ENCODE results near the gene EIF5B. TPM values are rescaled to one million over a fixed set of nuclear protein-coding genes. Genes with fewer than 3 reads are reported as not detected.
A peak's percentile ranks its signal among the peaks of the same experiment; 100 is the strongest.
"Not testable (repeated sequence)": the region's sequence is repeated elsewhere in the genome, so short reads cannot be mapped to it uniquely, and the experiment has no call there.

EIF5B gene
- total RNA-seq, 2 experiments from 2014 or later, result 71.6 to 75.3 TPM

DNA sequence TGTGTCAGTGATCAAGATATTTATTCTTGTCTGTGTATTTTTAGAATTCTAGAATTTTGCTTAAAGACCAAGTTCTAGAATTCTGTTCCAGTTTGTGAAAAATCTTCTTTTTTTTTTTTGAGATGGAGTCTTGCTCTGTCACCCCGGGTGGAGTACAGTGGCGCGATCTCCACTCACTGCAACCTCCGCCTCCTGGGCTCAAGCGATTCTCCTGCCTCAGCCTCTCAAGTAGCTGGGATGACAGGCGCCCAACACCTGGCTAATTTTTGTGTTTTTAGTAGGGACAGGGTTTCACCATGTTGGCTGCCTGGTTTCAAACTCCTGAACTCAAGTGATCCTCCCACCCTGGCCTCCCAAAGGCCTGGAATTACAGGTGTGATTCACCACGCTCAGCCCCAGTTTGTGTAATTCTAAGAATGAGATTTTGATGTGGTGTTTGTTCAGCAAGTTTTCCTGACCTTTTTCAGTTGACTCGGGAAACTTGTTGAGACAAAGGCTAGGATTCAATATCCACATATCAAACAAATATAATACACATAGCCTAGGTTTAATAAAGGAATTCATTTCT, 3.6 kb downstream of the EIF5B start:
- intact Hi-C loops (cut with micrococcal nuclease), result no loop called here
- Mint-ChIP-seq H3K9me3 (no peaks in the 10 kb centered on the region), H3K4me1 (ENCODE audit: low read depth) (peaks cover 41% of the 10 kb centered on the region), H3K27ac (no peak overlapping the region), H3K36me3 (ENCODE audit: low read depth) (peaks cover 9% of the 10 kb centered on the region), H3K4me3 (no peak overlapping the region), H3K27me3 (no peaks in the 10 kb centered on the region)
- ChIA-PET CTCF (no interaction called here), POLR2A (no interaction called here)
- TF ChIP-seq, protein P1, sequence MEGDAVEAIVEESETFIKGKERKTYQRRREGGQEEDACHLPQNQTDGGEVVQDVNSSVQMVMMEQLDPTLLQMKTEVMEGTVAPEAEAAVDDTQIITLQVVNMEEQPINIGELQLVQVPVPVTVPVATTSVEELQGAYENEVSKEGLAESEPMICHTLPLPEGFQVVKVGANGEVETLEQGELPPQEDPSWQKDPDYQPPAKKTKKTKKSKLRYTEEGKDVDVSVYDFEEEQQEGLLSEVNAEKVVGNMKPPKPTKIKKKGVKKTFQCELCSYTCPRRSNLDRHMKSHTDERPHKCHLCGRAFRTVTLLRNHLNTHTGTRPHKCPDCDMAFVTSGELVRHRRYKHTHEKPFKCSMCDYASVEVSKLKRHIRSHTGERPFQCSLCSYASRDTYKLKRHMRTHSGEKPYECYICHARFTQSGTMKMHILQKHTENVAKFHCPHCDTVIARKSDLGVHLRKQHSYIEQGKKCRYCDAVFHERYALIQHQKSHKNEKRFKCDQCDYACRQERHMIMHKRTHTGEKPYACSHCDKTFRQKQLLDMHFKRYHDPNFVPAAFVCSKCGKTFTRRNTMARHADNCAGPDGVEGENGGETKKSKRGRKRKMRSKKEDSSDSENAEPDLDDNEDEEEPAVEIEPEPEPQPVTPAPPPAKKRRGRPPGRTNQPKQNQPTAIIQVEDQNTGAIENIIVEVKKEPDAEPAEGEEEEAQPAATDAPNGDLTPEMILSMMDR (IDR thresholded peaks at IDR 0.05), result no peak
- ATAC-seq, result no peak
- no peak for DNase-seq

DNA sequence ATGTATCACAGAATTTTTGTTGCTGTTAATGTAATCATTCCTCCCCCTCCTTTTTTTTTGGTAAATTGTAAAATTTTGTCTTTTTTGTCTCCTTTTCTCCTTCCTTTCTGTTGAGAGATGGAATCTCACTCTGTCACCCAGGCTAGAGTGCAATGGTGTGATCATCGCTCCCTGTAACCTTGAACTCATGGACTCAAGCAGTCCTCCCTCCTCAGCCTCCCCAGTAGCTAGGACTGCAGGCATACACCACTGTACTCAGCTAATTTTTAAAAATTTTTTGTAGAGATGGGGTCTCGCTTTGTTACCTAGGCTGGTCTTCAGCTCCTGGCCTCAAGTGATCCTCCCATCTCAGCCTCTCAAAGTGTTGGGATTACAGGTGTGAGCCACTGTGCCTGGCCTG, 5.3 kb downstream of the EIF5B start:
- Mint-ChIP-seq H3K9me3 (no peaks in the 10 kb centered on the region), H3K36me3 (ENCODE audit: low read depth) (peaks cover 11% of the 10 kb centered on the region), H3K27ac (no peak overlapping the region), H3K4me3 (no peak overlapping the region), H3K4me1 (ENCODE audit: low read depth) (peaks cover 51% of the 10 kb centered on the region), H3K27me3 (no peaks in the 10 kb centered on the region)
- no peak for DNase-seq
- no peak for ATAC-seq
- TF ChIP-seq, protein P1 (IDR thresholded peaks at IDR 0.05), result no peak
- ChIA-PET POLR2A (no interaction called here), CTCF (no interaction called here)
- intact Hi-C loops (cut with micrococcal nuclease), result no loop called here

DNA sequence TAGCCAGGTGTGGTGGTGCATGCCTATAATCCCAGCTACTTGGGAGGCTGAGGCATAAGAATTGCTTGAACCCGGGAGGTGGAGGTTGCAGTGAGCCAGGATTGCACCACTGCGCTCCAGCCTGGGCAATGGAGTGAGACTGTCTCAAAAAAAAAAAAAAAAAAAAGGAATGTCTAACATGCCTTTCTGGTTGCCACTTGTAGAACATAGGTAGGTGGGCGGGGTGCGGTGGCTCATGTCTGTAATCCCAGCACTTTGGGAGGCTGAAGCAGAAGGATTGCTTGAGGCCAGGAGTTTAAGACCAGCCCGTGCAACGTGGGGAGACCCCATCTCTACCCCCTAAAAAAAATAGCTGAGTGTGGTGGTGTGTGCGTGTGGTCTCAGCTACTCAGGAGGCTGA, 8.3 kb downstream of the EIF5B start:
- POLR2A ChIA-PET, result interaction anchor here (1.4 kb wide), 1 partner anchor 9 kb away, joined by 6 read pairs; the partner anchor contains the start of genes EIF5B and TXNDC9
- ATAC-seq; H3K9me3 Mint-ChIP-seq; H3K27ac Mint-ChIP-seq; H3K27me3 Mint-ChIP-seq; intact Hi-C loops (cut with micrococcal nuclease); CTCF ChIA-PET; H3K36me3 Mint-ChIP-seq (ENCODE audit: low read depth); DNase-seq; H3K4me3 Mint-ChIP-seq: not testable (repeated sequence)
- peaks cover 66% of the 10 kb centered on the region for H3K4me1 Mint-ChIP-seq (ENCODE audit: low read depth)

DNA sequence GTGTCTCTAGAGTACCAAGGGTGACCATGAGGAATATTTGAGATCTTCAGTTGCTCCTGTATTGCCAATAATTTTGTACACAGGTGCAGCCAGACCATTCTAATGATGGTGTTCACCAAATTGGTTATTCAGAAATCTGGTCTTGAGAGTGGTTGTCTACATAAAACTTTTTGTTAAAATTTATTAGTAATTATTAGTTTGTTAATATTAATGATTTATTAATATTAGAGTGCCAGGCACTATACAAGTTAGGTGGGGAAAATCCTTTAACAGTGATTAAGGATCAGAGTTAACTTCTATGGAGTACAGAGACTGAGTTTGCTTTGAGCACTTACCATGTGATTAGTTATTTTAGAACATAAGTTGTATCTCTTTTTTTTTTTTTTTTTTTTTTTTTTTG, 9.0 kb downstream of the EIF5B start:
- H3K27me3 Mint-ChIP-seq, result no peaks in the 10 kb centered on the region
- no peak overlapping the region for H3K27ac Mint-ChIP-seq
- no peaks in the 10 kb centered on the region for H3K9me3 Mint-ChIP-seq
- no peak overlapping the region for H3K4me3 Mint-ChIP-seq
- TF ChIP-seq, protein P1 (IDR thresholded peaks at IDR 0.05), result no peak
- ChIA-PET POLR2A (interaction anchor here (1.4 kb wide), 1 partner anchor 9 kb away, joined by 6 read pairs; the partner anchor contains the start of genes EIF5B and TXNDC9), CTCF (no interaction called here)
- H3K4me1 Mint-ChIP-seq (ENCODE audit: low read depth), result peaks cover 64% of the 10 kb centered on the region
- intact Hi-C loops (cut with micrococcal nuclease), result no loop called here
- peaks cover 9% of the 10 kb centered on the region for H3K36me3 Mint-ChIP-seq (ENCODE audit: low read depth)
- DNase-seq, result no peak
- ATAC-seq, result no peak

DNA sequence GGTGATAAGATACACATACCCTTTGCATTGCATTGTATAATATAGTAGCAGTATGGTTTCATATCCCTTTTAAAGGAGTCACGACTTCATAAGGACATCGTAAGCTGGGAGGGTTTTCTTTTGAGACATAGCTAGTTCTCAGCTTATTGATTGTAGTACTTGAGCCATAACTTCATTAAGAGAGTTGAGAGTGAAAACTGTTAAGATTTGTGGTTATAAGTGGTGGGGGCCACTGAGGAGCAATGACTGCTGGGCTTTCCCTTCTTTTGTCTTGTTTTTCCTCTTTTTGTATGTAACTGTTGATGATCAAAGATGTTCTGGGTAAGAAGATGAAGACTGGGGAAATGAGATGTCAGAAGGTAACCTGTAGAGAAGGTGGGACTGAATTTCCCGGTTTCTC, 11.0 kb downstream of the EIF5B start:
- H3K4me3 Mint-ChIP-seq, result no peak overlapping the region
- no peaks in the 10 kb centered on the region for H3K9me3 Mint-ChIP-seq
- ChIA-PET CTCF (interaction anchor here (1.2 to 1.4 kb wide), 2 partner anchors 9 to 12 kb away, joined by 3 to 4 read pairs; partner anchors contain the start of gene TXNDC9), POLR2A (interaction anchor here (2.3 kb wide), 1 partner anchor 11 kb away, joined by 14 read pairs; the partner anchor contains the start of gene EIF5B)
- intact Hi-C loops (cut with micrococcal nuclease), result no loop called here
- H3K27me3 Mint-ChIP-seq, result no peaks in the 10 kb centered on the region
- peak; percentile 15 for DNase-seq
- peak; percentile 74 for ATAC-seq
- TF ChIP-seq, protein P1 (IDR thresholded peaks at IDR 0.05), result no peak
- peaks cover 58% of the 10 kb centered on the region for H3K4me1 Mint-ChIP-seq (ENCODE audit: low read depth)
- peaks cover 8% of the 10 kb centered on the region for H3K36me3 Mint-ChIP-seq (ENCODE audit: low read depth)
- peak overlapping the region; percentile 67 for H3K27ac Mint-ChIP-seq

Data from activated CD8-positive, alpha-beta T cell treated with anti-CD3 and anti-CD28 coated beads for 36 hours (primary cell).